H4 (cell line): ENCODE results near the gene ARHGEF7. TPM values are rescaled to one million over a fixed set of nuclear protein-coding genes. Genes with fewer than 3 reads are reported as not detected.
"Not testable (repeated sequence)": the region's sequence is repeated elsewhere in the genome, so short reads cannot be mapped to it uniquely, and the experiment has no call there.

Experiments
- DNase-seq: peaks from one replicate; pipeline ENCODE4 v3.0.0-alpha.2; 2015; ENCODE audit warnings: low spot score
- total RNA-seq: library from RNA; depleted of rRNA; stranded (reverse); fragments of >200 nt; shearing (Covaris generic); gene quantifications from 2 replicates; pipeline ENCODE4 v1.2.3, GENCODE V29; 2014

ARHGEF7 gene
- total RNA-seq, 1 experiment from 2014 or later: 8.5 TPM

DNA sequence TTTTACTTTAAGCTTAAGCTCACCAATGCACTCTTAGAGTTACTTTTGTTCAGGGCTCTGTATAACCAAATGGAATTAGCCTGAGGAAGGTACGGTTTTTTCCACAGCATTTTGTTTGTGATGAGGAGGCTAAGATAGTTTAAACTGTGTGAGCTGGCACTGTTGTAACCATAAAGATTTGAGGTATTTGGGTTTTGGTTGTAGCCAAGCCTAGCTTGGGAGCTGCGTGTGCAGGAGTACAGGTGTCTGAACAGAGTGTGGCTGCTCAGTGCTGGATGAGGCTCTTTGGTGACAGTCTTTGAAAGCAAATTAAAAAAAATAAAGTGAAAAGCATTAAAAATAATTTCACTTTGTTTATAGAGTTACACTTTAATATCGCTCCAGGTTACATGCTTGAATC, 56.0 kb downstream of the ARHGEF7 start:
- DNase-seq: no peak

DNA sequence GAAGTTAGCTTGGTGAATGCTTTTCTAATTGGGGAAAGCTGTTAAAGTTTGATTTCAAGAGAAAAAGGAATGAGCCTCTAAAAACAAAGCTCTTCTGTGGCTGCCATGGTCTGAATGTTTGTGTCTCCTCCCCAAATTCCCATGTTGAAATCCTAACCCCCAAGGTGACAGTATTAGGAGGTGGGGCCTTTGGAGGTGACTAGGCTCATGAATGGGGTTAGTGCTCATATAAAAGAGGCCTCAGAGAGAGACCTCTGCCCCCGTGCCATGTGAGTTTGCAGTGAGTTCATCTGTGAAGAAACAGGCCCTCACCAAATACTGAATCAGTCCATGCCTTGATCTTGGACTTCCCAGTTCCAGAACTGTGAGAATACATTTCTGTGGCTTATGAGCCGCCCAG, 56.5 kb downstream of the ARHGEF7 start:
- no peak for DNase-seq

GRCh38 chr13:111174377-111175114, 59.4 kb downstream of the ARHGEF7 start:
- no peak for DNase-seq

DNA sequence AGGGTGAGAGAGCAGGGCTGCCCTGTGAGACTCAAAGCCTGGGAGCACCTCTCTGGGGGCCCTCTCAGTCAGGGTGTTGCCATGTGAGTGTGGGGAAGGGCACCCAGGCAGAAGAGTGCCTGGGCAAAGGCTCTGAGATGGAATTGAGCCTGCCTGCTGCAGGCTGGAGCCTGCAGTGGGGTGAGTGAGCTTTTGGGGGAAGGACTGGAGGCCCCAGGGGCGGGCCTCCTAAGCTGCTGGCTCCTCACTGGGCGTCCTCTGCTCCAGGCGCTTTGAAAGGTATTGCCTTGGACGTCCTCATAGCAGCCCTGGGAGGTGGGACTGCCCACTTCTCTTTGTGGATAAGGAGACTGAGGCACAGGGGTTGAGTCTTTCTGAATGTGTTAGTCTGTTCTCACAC, 60.3 kb downstream of the ARHGEF7 start:
- DNase-seq: no peak

DNA sequence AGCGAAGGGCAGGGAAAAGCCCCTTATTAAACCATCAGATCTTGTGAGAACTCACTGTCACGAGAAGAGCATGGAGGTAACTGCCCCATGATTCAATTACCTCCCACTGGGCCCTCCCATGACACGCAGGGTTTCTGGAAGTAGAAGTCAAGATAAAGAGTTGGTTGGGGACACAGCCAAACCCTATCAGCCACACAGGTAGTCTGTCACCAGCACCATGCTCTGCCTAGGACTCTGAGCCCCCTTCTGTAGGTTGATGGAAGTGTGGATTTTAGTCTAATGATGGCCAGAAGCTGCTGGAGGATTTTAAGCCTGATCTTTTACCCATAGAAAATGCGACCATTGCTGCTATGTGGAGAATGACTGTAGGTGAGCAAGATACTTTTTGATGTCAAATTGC, 60.8 kb downstream of the ARHGEF7 start:
- no peak for DNase-seq

DNA sequence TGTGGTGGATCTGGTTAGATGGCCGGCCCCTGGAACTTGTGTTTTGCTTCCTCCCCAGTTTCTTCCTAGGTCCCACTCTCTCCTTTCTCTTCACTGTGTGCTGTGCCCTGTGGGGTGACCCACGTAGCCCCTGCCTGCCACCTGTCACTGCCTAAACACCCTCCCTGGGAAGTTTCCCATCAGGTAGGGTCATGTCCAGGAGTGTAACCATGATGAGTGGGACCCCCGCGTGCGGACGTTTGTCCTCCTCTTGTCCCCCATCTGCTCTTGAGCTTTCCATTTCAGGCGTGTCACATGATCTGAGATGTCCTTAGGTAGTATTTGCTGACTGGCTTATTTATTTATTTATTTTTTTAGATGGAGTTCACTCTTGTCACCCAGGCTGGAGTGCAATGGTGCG, 61.3 kb downstream of the ARHGEF7 start:
- no peak for DNase-seq

- no peak for DNase-seq
Observed at GRCh38 chr13:111177081-111177711, 62.1 kb downstream of the ARHGEF7 start.

GRCh38 chr13:111177921-111178320, 62.8 kb downstream of the ARHGEF7 start:
- DNase-seq: no peak

DNA sequence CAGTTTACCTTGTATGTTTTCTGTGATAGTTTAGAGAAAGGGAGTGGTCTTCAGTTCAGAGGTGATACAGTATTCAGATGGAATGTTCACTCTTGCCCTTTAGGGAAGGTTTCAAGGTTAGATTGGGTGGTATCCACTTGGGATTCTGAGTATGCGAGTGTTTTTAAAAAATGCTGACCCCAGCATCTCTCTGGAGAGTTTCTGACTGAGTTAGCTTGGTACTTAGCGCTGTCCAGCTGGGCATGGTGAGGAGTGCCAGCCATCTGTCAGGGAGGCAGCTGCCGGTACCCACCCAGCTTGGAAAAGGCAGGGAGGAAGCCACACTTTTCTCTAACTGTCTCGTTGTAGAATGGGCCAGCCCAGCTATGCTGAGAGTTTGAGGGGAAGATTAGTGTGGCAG, 63.3 kb downstream of the ARHGEF7 start:
- no peak for DNase-seq

GRCh38 chr13:111179908-111180760, 65.0 kb downstream of the ARHGEF7 start:
- no peak for DNase-seq

DNA sequence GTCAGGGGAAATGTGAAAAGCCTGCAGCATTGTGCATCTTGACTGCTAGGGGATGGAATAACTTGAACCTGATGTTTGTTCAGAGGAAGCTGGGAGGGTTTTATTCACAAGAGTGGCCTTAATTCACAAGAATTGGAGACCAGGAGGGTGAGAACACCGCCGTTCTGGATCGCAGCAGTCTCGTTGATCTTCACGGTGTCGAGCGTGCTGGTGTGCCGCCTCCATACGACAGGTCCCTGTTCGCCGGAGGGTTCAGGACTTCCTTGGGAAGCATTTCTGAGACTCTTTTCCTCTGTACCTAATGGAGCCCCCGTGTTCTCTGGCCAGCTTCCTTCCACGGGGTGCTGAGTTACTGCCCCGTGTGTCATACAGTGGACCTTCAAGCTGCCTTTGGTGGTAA, 66.9 kb downstream of the ARHGEF7 start:
- DNase-seq: no peak

DNA sequence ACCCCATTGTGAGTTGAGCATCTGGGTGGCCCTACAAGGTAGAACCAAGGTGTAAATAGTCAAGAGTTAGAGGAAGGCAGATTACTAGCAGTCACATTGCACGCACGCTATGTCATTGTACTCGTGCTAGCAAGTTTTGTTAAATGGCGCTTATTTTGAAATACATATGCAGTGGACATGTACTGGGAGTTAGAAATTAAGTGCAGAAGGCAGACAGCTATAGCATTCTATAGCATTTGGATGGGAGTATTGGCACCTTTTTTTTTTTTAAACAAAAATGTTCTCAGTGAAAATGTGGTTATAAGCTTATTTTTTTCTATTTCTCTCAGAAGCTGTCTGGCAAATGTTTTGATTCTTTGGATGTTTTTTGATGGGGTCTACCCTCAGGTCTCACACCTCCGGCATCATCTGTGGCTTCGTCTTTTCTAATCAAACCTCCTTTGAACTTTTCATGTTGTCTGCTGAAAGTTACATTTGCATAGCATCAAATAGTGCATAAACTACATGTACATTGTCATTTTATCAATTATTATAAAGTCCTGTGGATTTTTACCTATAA, 68.1 kb downstream of the ARHGEF7 start:
- no peak for DNase-seq

DNA sequence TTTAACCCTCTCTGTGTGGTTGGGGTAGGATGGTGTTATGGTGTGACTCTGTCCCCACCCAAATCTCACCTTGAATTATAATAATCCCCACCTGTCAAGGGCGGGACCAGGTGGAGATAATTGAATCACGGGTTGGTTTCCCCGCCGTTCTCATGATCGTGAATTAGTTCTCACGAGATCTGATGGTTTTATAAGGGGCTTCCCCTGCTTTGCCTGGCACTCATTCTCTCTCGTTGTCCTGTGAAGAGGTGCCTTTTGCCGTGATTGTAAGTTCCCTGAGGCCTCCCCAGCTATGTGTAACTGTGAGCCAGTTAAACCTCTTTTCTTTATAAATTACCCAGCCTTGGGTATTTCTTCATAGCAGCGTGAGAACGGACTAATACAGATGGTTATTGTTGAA, 68.8 kb downstream of the ARHGEF7 start:
- no peak for DNase-seq

- DNase-seq: no peak
Observed at GRCh38 chr13:111184458-111185401, 69.6 kb downstream of the ARHGEF7 start.

DNA sequence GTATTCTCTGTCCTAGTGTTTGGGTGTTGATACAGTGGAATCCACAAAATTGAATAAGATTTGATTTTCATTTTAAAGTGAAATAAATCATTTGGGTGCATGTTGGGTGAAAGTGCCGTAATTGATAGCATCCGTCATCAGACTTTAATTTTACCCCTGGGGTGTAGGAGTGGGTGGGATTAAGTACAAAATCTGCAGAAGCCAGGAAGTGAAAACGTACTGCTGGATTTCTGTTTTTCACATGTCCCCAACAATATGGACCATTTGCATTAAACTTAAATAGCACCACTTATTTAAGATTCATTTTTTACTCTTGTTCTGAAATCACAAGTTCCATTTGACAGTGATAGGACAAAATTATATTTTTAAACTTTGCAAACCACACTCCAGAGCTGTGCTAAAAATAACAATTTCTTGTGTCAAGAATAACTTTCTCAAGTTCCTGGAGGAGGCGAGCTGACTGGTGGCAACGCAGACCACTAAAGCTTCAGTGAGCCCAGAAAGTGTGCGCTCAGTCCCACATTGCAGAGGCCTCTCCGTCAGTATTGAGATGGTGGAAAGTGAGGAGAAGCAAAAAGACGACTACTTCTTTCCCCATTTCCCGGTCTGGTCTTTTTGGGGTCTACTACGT, 71.3 kb downstream of the ARHGEF7 start:
- DNase-seq: no peak

GRCh38 chr13:111187960-111188541, 72.9 kb downstream of the ARHGEF7 start:
- DNase-seq: no peak

DNA sequence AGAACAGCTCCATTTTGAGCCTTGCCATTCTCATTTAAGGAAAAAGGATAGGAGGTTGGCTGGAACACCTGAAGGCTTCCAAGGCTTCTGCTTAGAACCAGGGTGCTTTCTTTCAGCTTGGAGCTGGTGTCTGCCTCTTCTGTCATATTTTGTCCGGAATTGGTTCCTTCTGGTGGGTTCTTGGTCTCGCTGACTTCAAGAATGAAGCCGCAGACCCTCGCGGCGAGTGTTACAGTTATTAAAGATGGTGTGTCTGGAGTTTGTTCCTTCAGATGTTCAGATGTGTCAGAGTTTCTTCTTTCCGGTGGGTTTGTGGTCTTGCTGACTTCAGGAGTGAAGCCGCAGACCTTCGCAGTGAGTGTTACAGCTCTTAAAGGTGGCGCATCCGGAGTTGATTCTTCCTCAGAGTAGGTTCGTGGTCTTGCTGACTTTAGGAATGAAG, 74.0 kb downstream of the ARHGEF7 start:
- DNase-seq: not testable (repeated sequence)

DNA sequence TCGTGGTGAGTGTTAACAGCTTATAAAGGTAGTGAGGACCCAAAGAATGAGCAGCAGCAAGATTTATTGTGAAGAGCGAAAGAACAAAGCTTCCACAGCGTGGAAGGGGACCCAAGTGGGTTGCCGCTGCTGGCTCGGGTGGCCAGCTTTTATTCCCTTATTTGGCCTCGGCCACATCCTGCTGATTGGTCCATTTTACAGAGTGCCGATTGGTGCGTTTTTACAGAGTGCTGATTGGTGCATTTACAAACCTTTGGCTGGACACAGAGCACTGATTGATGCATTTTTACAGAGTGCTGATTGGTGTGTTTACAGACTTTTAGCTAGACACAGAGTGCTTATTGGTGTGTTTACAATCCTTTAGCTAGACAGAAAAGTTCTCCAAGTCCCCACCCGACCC, 74.4 kb downstream of the ARHGEF7 start:
- not testable (repeated sequence) for DNase-seq

DNA sequence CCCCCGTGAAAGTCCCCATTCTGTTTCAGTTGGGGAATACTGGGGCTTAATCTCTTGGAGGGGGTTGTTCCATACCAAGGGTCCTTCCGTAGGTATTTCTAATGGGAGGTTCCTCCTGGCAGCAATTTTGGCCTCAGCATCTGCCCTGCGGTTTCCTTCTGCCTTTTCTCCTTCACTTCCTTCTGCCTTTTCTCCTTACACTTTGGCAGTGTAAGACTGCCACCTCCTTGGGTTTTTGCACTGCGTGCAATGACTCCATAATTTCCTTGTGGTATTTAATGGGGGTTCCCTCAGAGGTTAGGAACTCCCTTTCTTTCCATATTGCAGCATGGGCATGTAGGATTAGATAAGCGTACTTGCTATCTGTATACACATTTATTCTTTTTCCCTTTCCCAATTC, 78.1 kb downstream of the ARHGEF7 start:
- not testable (repeated sequence) for DNase-seq

- DNase-seq: not testable (repeated sequence)
Observed at GRCh38 chr13:111194651-111195050, 79.5 kb downstream of the ARHGEF7 start.
